ENCODE results near the gene IDH3G. TPM values are rescaled to one million over a fixed set of nuclear protein-coding genes. Genes with fewer than 3 reads are reported as not detected.
A peak's percentile ranks its signal among the peaks of the same experiment; 100 is the strongest.

The IDH3G gene
- total RNA-seq, 4 donors from 2014 or later = 79.8 to 92.7 (median 86.4) TPM

GRCh38 chrX:153765138-153766079 lies 28.8 kb downstream of the IDH3G start:
- ATAC-seq (no peak), DNase-seq (no peak)
- in situ Hi-C loops (cut with MboI; ENCODE audit: low sequenced_read_pairs in 4 of 4) (no loop called here), intact Hi-C loops (cut with DNase I; ENCODE audit: low total_unique reads) (loop anchor here (2.0 kb wide), 1 partner anchor 187 kb away; no protein-coding TSS in a partner anchor)
- TF ChIP-seq POLR2A (IDR thresholded peaks at IDR 0.05) (no peak), CTCF (IDR thresholded peaks at IDR 0.05 in 4 of 5, conservative IDR thresholded peaks at IDR 0.05 in 1 of 5) (no peak)
- no peaks in the 10 kb centered on the region for H3K36me3 ChIP-seq
- no peaks in the 10 kb centered on the region for H3K4me1 ChIP-seq
- no peaks in the 10 kb centered on the region for H3K27me3 ChIP-seq
- H3K9me3 ChIP-seq = no peaks in the 10 kb centered on the region
- H3K27ac ChIP-seq = no peak overlapping the region
- no peak overlapping the region for H3K4me3 ChIP-seq

GRCh38 chrX:153764786-153765137 lies 29.4 kb downstream of the IDH3G start:
- intact Hi-C loops (cut with DNase I; ENCODE audit: low total_unique reads) (loop anchor here (1.0 to 2.0 kb wide), 2 partner anchors 18 to 188 kb away; no protein-coding TSS in a partner anchor), in situ Hi-C loops (cut with MboI; ENCODE audit: low sequenced_read_pairs in 4 of 4) (no loop called here)
- no peak for ATAC-seq
- Histone ChIP-seq H3K4me1 (no peaks in the 10 kb centered on the region), H3K27me3 (no peaks in the 10 kb centered on the region), H3K9me3 (no peaks in the 10 kb centered on the region), H3K4me3 (no peak overlapping the region), H3K36me3 (no peaks in the 10 kb centered on the region), H3K27ac (no peak overlapping the region)
- no peak for DNase-seq
- no peak for TF ChIP-seq CTCF (IDR thresholded peaks at IDR 0.05 in 4 of 5, conservative IDR thresholded peaks at IDR 0.05 in 1 of 5)
- TF ChIP-seq POLR2A (IDR thresholded peaks at IDR 0.05) = no peak

- in situ Hi-C loops (cut with MboI; ENCODE audit: low sequenced_read_pairs in 4 of 4) = no loop called here
- no peaks in the 10 kb centered on the region for H3K36me3 ChIP-seq
- H3K27ac ChIP-seq = no peak within 1 kb of the TSS
- no peaks in the 10 kb centered on the region for H3K27me3 ChIP-seq
- H3K9me3 ChIP-seq = no peaks in the 10 kb centered on the region
- intact Hi-C loops (cut with DNase I; ENCODE audit: low total_unique reads) = loop anchor here (1.0 to 2.0 kb wide), 2 partner anchors 18 to 189 kb away; no protein-coding TSS in a partner anchor
- peak; percentile 62 to 84 for ATAC-seq
- no peak within 1 kb of the TSS for H3K4me3 ChIP-seq
- TF ChIP-seq CTCF (IDR thresholded peaks at IDR 0.05 in 4 of 5, conservative IDR thresholded peaks at IDR 0.05 in 1 of 5) = peak; percentile 63 to 90 (median 82)
- TF ChIP-seq POLR2A (IDR thresholded peaks at IDR 0.05) = no peak
- peak; percentile 41 to 68 for DNase-seq
- H3K4me1 ChIP-seq = no peaks in the 10 kb centered on the region
Observed at GRCh38 chrX:153763989-153764755, 30.0 kb downstream of the IDH3G start, which contains the start of gene PLXNB3. Gene PLXNB3 (plus strand): TSS chrX:153764249. CDS start chrX:153765536, 1,287 bp downstream.

- H3K27me3 ChIP-seq = no peaks in the 10 kb centered on the region
- DNase-seq (peak in 1 of 2 donors; percentile 6), ATAC-seq (peak in 1 of 2 donors; percentile 16)
- in situ Hi-C loops (cut with MboI; ENCODE audit: low sequenced_read_pairs in 4 of 4) (no loop called here), intact Hi-C loops (cut with DNase I; ENCODE audit: low total_unique reads) (no loop called here)
- H3K4me1 ChIP-seq = no peaks in the 10 kb centered on the region
- TF ChIP-seq POLR2A (IDR thresholded peaks at IDR 0.05) (no peak), CTCF (IDR thresholded peaks at IDR 0.05 in 4 of 5, conservative IDR thresholded peaks at IDR 0.05 in 1 of 5) (no peak)
- no peak overlapping the region for H3K4me3 ChIP-seq
- no peak overlapping the region for H3K27ac ChIP-seq
- no peaks in the 10 kb centered on the region for H3K36me3 ChIP-seq
- H3K9me3 ChIP-seq = no peaks in the 10 kb centered on the region
Observed at GRCh38 chrX:153763298-153763932, 30.8 kb downstream of the IDH3G start.
